ENCODE results near the gene CDH24. TPM values are rescaled to one million over a fixed set of nuclear protein-coding genes. Genes with fewer than 3 reads are reported as not detected.

Gene CDH24
- total and polyA plus RNA-seq, 10 of the 15 experiments (the other 5 are each of a cell fraction or from before 2014, with no cell fraction given) = 0.10 to 1.5 (median 0.45) TPM; not detected in 2

GRCh38 chr14:23047751-23048693 lies 9.3 kb downstream of the CDH24 start:
- Histone ChIP-seq H3K79me2 (ENCODE audit: control insufficient read depth, insufficient read depth, low read length) (no peaks in the 10 kb centered on the region), H2AFZ (ENCODE audit: control insufficient read depth, low read depth, low read length) (no peak overlapping the region), H3K4me3 (no peak overlapping the region), H3K36me3 (ENCODE audit: control insufficient read depth in 2 of 2, insufficient read depth in 2 of 2, low read length in 1 of 2) (no peaks in the 10 kb centered on the region), H3K27ac (ENCODE audit: control insufficient read depth, insufficient read depth) (no peak overlapping the region), H3K4me2 (ENCODE audit: control insufficient read depth, insufficient read depth) (no peak overlapping the region), H3K4me1 (ENCODE audit: control insufficient read depth, insufficient read depth, low read length) (no peaks in the 10 kb centered on the region), H3K27me3 (replicated peaks in 1 of 2; ENCODE audit: control insufficient read depth in 2 of 2, insufficient read depth in 2 of 2, low read length in 1 of 2) (no peaks in the 10 kb centered on the region; a peak in 2 of 4 replicates), H3K9ac (ENCODE audit: control insufficient read depth, insufficient read depth, low read length) (no peak overlapping the region), H4K20me1 (ENCODE audit: control insufficient read depth, insufficient read depth) (no peaks in the 10 kb centered on the region), H3K9me3 (replicated peaks; ENCODE audit: control insufficient read depth, insufficient read depth, low read length) (no peaks in the 10 kb centered on the region)
- no peak for ATAC-seq
- intact Hi-C loops (cut with micrococcal nuclease; ENCODE audit: unreplicated experiment) (no loop called here), in situ Hi-C loops (cut with MboI) (no loop called here)
- no peak for DNase-seq (ENCODE audit: low read depth, low spot score)
- no TSS peak for BruUV-seq (replicated peaks)
- RAD21 ChIA-PET (ENCODE audit: unreplicated experiment) = no interaction called here
- FAIRE-seq = no peak
- WGBS (ENCODE audit: insufficient coverage, insufficient replicate concordance, low lambda C conversion rate, missing lambda C conversion rate) = 77% methylated on average over 31 of the region's 85 CpGs
- SMC1A ChIA-PET (ENCODE audit: uncharacterized antibody, unreplicated experiment) = interaction anchor here (1.8 kb wide), 1 partner anchor 53 kb away, joined by 5 read pairs; no protein-coding TSS in a partner anchor
- POLR2A ChIA-PET = interaction anchor here (0.5 kb wide), 1 partner anchor 145 kb away, joined by 4 read pairs; no protein-coding TSS in a partner anchor
- CTCF ChIA-PET = interaction anchor here (1.2 to 18.3 kb wide), 2 partner anchors 10 to 55 kb away, joined by 3 to 853 read pairs; partner anchors contain the start of genes AJUBA and CDH24
- TF ChIP-seq IRF5 (IDR thresholded peaks at IDR 0.05; ENCODE audit: borderline replicate concordance) = no peak
- no peak for TF ChIP-seq NRF1 (conservative IDR thresholded peaks at IDR 0.05; ENCODE audit: low read depth, low read length)
- TF ChIP-seq CREB1 (IDR thresholded peaks at IDR 0.05; ENCODE audit: low read depth) = no peak
- TF ChIP-seq FOXM1 (IDR thresholded peaks at IDR 0.05; ENCODE audit: low read depth, low read length) = no peak
- no peak for TF ChIP-seq HDAC2 (IDR thresholded peaks at IDR 0.05)
- no peak for TF ChIP-seq MAX (IDR thresholded peaks at IDR 0.05; ENCODE audit: low read depth, low read length)
- no peak for TF ChIP-seq STAT1 (conservative IDR thresholded peaks at IDR 0.05)
- no peak for TF ChIP-seq CBFB (IDR thresholded peaks at IDR 0.05; ENCODE audit: low read depth)
- TF ChIP-seq ZZZ3 (IDR thresholded peaks at IDR 0.05; ENCODE audit: control insufficient read depth, insufficient read length, low read depth) = no peak
